Measurements from ENCODE around the gene RAB10.

DNA sequence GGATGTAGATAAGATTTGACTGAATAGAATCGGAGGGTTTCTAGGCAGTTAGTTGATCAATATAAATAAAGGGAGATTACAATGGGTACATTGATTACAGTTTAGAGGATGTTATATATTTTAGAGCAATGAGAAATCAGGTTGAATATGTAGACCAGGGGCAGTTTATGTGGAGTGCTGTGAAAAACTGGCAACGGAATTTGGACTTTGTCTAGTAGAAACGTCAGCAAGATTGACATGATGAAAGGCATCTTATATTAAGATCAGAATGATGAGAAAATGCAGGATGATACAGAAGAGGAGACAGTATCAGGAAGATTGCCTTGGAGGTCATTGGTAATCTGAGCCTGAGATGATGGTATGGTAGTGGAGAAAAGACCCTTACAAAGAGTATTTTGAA, 39.9 kb downstream of the RAB10 start:
- TF ChIP-seq CTCF (IDR thresholded peaks at IDR 0.05) (no peak), EP300 (IDR thresholded peaks at IDR 0.05) (no peak), POLR2AphosphoS5 (IDR thresholded peaks at IDR 0.05) (no peak), POLR2A (IDR thresholded peaks at IDR 0.05) (no peak)
